GM21515 (cell line): ENCODE results near the gene SRRM4.
"Not testable (repeated sequence)": the region's sequence is repeated elsewhere in the genome, so short reads cannot be mapped to it uniquely, and the experiment has no call there.

ENCODE experiments used
- ATAC-seq: cut with Tn5 transposase; IDR thresholded peaks from one replicate; pipeline ENCODE4 v1.9.1; 2021; ENCODE audit not compliant: unreplicated experiment

Gene SRRM4

GRCh38 chr12:119008691-119009221, 27.4 kb downstream of the SRRM4 start:
- no peak for ATAC-seq

GRCh38 chr12:119011231-119011630, 29.9 kb downstream of the SRRM4 start:
- ATAC-seq: no peak

GRCh38 chr12:119012179-119012578, 30.8 kb downstream of the SRRM4 start:
- ATAC-seq: no peak

- ATAC-seq: no peak
These were observed 31.7 kb downstream of the SRRM4 start for GRCh38 chr12:119013023-119013422.

GRCh38 chr12:119014368-119014767, 33.0 kb downstream of the SRRM4 start:
- no peak for ATAC-seq

GRCh38 chr12:119016715-119017114, 35.4 kb downstream of the SRRM4 start:
- ATAC-seq: no peak

- no peak for ATAC-seq
These were observed 37.8 kb downstream of the SRRM4 start for GRCh38 chr12:119019166-119019565.

GRCh38 chr12:119020406-119021360, 39.3 kb downstream of the SRRM4 start:
- ATAC-seq: no peak

- no peak for ATAC-seq
These were observed 43.0 kb downstream of the SRRM4 start for GRCh38 chr12:119024356-119024755.

GRCh38 chr12:119025786-119026185, 44.4 kb downstream of the SRRM4 start:
- no peak for ATAC-seq

- not testable (repeated sequence) for ATAC-seq
These were observed 52.0 kb downstream of the SRRM4 start for GRCh38 chr12:119033332-119033731.

- ATAC-seq: no peak
These were observed 55.8 kb downstream of the SRRM4 start for GRCh38 chr12:119036878-119037825.

GRCh38 chr12:119044094-119044493, 62.8 kb downstream of the SRRM4 start:
- ATAC-seq: no peak

GRCh38 chr12:119047641-119048040, 66.3 kb downstream of the SRRM4 start:
- ATAC-seq: no peak

- no peak for ATAC-seq
These were observed 69.3 kb downstream of the SRRM4 start for GRCh38 chr12:119050663-119051062.

- no peak for ATAC-seq
These were observed 70.1 kb downstream of the SRRM4 start for GRCh38 chr12:119051474-119051873.

GRCh38 chr12:119052001-119052400, 70.7 kb downstream of the SRRM4 start:
- ATAC-seq: no peak

GRCh38 chr12:119055977-119056376, 74.6 kb downstream of the SRRM4 start:
- ATAC-seq: no peak

GRCh38 chr12:119060847-119061796, 79.8 kb downstream of the SRRM4 start:
- no peak for ATAC-seq
